Measurements from ENCODE around the gene KDF1.

Gene KDF1

DNA sequence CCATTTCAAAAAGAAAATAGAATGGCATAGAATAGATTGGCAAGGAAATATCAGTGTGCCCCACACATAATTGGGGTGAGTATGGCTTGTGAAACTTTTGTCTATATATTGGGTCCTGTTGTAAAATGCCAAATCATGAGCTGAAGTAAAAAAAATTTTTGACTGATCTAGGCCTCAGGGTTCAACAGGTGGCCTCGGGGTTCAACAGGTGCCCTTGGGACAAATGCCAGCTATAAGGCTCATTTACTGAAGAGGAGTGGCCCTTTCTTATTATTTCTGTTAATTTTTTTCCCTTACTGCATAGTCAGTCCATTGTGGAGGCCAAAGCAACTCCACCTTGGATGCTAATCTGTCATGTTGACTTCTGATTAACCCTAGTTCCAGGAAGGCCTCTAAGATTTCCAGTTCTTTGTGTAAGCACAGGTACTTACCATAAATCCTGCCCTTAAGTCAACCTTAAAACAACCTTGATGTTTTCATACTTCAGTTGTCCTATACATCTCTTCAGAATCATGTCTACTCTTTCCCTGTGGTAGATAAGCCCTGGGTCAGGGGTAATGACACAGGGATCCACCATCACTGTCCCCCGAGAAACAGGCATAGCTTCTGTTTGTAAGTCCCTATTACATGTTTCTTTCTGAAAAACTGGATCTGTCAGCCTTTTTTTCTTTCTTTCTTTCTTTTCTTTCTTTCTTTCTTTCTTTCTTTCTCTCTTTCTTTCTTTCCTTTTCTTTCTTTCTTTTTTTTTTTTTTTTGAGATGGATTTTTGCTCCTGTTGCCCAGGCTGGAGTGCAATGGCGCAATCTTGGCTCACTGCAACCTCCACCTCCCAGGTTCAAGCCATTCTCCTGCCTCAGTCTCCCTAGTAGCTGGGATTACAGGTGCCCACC, 16.6 kb upstream of the KDF1 start:
- no peak for DNase-seq

DNA sequence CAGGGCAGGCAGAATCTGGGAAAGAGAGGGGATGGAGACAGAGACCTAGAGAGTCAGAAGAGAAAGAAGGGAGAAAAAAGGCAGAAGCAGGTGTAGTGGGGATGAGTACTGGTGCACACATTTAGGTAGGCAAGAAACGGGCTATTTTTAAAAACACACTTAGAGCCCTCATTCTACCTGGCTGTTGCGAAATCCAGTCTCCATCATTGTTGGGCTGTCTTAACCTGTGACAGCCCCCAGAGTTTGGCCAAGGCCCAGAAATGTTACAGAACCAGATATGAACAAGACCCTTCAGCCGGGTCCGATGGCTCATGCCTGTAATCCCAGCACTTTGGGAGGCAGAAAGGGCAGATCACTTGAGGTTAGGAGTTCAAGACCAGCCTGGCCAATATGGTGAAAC, 12.6 kb upstream of the KDF1 start:
- Histone ChIP-seq H3K9me3 (ENCODE audit: control insufficient read depth, low read length) (no peaks in the 10 kb centered on the region), H3K27me3 (replicated peaks; ENCODE audit: control insufficient read depth, insufficient read depth, low read length, poor library complexity, severe bottlenecking) (no peaks in the 10 kb centered on the region), H3K4me1 (ENCODE audit: control insufficient read depth, insufficient read depth, low read length, poor library complexity, severe bottlenecking) (no peaks in the 10 kb centered on the region), H3K4me3 (ENCODE audit: insufficient read depth, low read depth, low read length, poor library complexity, severe bottlenecking) (no peak overlapping the region), H3K36me3 (ENCODE audit: control insufficient read depth, insufficient read depth, low read length) (no peaks in the 10 kb centered on the region), H3K27ac (ENCODE audit: insufficient read depth, low read length, poor library complexity, severe bottlenecking) (no peak overlapping the region)
- no peak for DNase-seq

More for the DNA sequence above, 16.6 kb upstream of the KDF1 start:
- Histone ChIP-seq H3K4me1 (ENCODE audit: control insufficient read depth, insufficient read depth, low read length, poor library complexity, severe bottlenecking) (no peaks in the 10 kb centered on the region), H3K9me3 (ENCODE audit: control insufficient read depth, low read length) (no peaks in the 10 kb centered on the region), H3K36me3 (ENCODE audit: control insufficient read depth, insufficient read depth, low read length) (no peaks in the 10 kb centered on the region), H3K27me3 (replicated peaks; ENCODE audit: control insufficient read depth, insufficient read depth, low read length, poor library complexity, severe bottlenecking) (no peaks in the 10 kb centered on the region), H3K4me3 (ENCODE audit: insufficient read depth, low read depth, low read length, poor library complexity, severe bottlenecking) (no peak overlapping the region), H3K27ac (ENCODE audit: insufficient read depth, low read length, poor library complexity, severe bottlenecking) (no peak overlapping the region)

DNA sequence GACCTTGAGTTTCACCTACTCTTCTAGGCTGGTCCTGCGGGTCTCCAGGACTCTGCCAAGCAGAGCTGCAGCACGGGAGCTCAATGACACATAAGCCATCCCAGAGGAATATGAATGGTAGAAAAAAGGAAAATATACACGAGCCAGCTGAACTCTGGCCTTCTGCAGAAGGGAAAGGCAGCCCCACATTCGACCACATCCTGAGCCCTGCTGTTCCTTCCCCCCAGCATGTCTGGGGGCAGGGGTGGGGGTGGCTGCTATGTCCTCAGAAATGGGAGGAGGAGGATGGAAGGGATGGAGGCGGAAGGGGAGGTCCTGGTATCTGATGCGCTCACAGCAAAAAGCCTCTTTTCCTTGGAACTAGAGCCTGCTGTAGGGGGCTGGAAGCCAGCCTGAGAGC, 12.1 kb upstream of the KDF1 start:
- no peaks in the 10 kb centered on the region for H3K9me3 ChIP-seq (ENCODE audit: control insufficient read depth, low read length)
- H3K4me1 ChIP-seq (ENCODE audit: control insufficient read depth, insufficient read depth, low read length, poor library complexity, severe bottlenecking) = no peaks in the 10 kb centered on the region
- no peak overlapping the region for H3K4me3 ChIP-seq (ENCODE audit: insufficient read depth, low read depth, low read length, poor library complexity, severe bottlenecking)
- H3K27ac ChIP-seq (ENCODE audit: insufficient read depth, low read length, poor library complexity, severe bottlenecking) = no peak overlapping the region
- H3K27me3 ChIP-seq (replicated peaks; ENCODE audit: control insufficient read depth, insufficient read depth, low read length, poor library complexity, severe bottlenecking) = no peaks in the 10 kb centered on the region
- no peak for DNase-seq
- H3K36me3 ChIP-seq (ENCODE audit: control insufficient read depth, insufficient read depth, low read length) = no peaks in the 10 kb centered on the region

DNA sequence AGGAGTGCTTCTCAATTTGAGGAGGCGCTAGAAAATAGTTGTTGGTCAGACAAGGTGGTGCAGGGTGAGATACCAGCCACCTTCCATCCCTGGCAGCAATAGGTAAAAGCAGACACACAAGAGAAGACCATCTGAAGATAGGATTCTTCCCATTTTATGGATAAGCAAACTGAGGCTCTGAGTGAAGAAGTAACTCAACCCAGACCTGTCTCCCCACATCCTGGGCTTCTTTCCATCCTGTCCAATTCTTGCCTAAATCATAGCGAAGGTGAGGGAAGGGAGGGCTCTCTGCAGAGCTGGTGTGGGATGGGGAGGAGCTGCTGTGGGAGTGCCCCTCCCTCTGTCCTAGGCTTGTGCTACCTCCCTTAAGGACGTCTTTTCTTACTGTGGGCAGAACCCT, 11.3 kb upstream of the KDF1 start:
- Histone ChIP-seq H3K27me3 (replicated peaks; ENCODE audit: control insufficient read depth, insufficient read depth, low read length, poor library complexity, severe bottlenecking) (no peaks in the 10 kb centered on the region), H3K9me3 (ENCODE audit: control insufficient read depth, low read length) (no peaks in the 10 kb centered on the region), H3K36me3 (ENCODE audit: control insufficient read depth, insufficient read depth, low read length) (no peaks in the 10 kb centered on the region), H3K4me3 (ENCODE audit: insufficient read depth, low read depth, low read length, poor library complexity, severe bottlenecking) (no peak overlapping the region), H3K4me1 (ENCODE audit: control insufficient read depth, insufficient read depth, low read length, poor library complexity, severe bottlenecking) (no peaks in the 10 kb centered on the region), H3K27ac (ENCODE audit: insufficient read depth, low read length, poor library complexity, severe bottlenecking) (no peak overlapping the region)
- no peak for DNase-seq

DNA sequence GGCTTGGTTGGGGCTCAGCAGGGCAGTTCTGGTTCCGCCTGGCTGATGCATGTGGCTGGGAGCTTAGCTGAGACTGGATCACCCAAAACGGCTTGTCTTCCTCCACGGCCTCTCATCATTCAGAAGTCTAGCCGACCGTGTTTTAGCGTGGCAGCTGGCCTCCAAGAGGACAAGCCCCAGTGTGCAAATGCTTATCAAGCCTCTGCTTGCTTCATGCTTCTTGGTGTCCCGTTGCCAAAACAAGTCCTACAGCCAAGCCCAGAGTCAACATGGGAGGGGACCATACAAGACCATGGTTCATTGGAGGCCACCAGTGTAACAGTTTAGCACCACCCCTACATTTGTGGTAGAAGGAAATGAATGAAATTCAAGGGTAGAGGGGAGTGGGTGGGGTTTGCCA, 10.5 kb upstream of the KDF1 start:
- no peaks in the 10 kb centered on the region for H3K27me3 ChIP-seq (replicated peaks; ENCODE audit: control insufficient read depth, insufficient read depth, low read length, poor library complexity, severe bottlenecking)
- H3K27ac ChIP-seq (ENCODE audit: insufficient read depth, low read length, poor library complexity, severe bottlenecking) = no peak overlapping the region
- DNase-seq = no peak
- no peaks in the 10 kb centered on the region for H3K36me3 ChIP-seq (ENCODE audit: control insufficient read depth, insufficient read depth, low read length)
- no peaks in the 10 kb centered on the region for H3K9me3 ChIP-seq (ENCODE audit: control insufficient read depth, low read length)
- no peaks in the 10 kb centered on the region for H3K4me1 ChIP-seq (ENCODE audit: control insufficient read depth, insufficient read depth, low read length, poor library complexity, severe bottlenecking)
- H3K4me3 ChIP-seq (ENCODE audit: insufficient read depth, low read depth, low read length, poor library complexity, severe bottlenecking) = no peak overlapping the region

DNA sequence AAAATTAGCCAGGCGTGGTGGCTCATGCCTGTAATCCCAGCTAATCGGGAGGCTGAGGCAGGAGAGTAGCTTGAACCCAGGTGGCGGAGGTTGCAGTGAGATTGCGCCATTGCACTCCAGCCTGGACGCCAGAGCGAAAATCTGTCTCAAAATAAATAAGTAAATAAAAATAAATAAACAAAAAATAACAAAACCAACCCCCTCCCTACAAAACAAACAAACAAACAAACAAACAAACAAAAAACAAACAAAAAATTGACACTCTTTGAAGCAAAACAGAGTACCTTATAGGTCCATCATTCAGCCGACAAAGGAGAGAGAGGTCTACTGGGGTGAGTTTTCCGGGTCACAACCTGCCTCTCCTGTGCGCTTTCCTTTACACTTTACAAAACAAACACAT, 5.4 kb upstream of the KDF1 start:
- H3K4me3 ChIP-seq (ENCODE audit: insufficient read depth, low read depth, low read length, poor library complexity, severe bottlenecking) = no peak overlapping the region
- no peaks in the 10 kb centered on the region for H3K27me3 ChIP-seq (replicated peaks; ENCODE audit: control insufficient read depth, insufficient read depth, low read length, poor library complexity, severe bottlenecking)
- H3K27ac ChIP-seq (ENCODE audit: insufficient read depth, low read length, poor library complexity, severe bottlenecking) = no peak overlapping the region
- H3K4me1 ChIP-seq (ENCODE audit: control insufficient read depth, insufficient read depth, low read length, poor library complexity, severe bottlenecking) = no peaks in the 10 kb centered on the region
- H3K9me3 ChIP-seq (ENCODE audit: control insufficient read depth, low read length) = no peaks in the 10 kb centered on the region
- no peak for DNase-seq
- no peaks in the 10 kb centered on the region for H3K36me3 ChIP-seq (ENCODE audit: control insufficient read depth, insufficient read depth, low read length)

DNA sequence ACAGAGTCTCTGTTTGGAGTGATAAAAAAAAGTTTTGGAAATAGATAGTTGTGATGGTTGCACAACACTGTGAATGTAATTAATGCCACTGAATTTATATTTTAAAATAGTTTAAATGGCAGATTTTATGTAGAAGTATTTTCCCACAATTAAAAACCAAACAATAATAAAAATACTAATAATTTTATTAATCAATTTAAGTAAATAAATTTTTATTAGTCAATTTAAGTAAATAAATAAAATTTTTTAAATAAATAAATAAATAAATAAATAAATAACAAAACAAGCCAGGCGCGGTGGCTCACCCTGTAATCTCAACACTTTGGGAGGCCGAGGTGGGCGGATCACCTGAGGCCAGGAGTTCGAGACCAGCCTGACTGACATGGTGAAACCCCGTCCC, 4.9 kb upstream of the KDF1 start:
- no peak for DNase-seq
- no peak overlapping the region for H3K4me3 ChIP-seq (ENCODE audit: insufficient read depth, low read depth, low read length, poor library complexity, severe bottlenecking)
- H3K27me3 ChIP-seq (replicated peaks; ENCODE audit: control insufficient read depth, insufficient read depth, low read length, poor library complexity, severe bottlenecking) = no peaks in the 10 kb centered on the region

DNA sequence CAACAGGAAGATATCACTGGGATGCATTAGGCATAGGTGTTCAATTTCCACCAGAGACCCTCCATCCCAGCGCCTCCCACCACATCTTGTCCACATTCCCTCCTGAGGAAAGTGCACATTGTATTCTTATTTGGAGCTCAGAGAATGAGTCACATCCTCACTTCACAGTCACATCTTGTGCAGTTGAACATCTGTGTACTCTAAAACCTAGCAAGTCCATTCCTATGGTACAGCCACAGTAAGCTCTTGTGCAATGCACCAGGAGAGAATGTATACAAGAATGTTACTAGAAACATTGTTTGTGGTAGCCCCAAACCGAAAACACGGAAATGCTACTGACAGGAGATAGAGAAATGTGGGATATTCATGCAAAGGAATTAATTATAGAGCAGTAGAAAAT, 1.6 kb upstream of the KDF1 start:
- peaks cover 14% of the 10 kb centered on the region for H3K4me1 ChIP-seq (ENCODE audit: control insufficient read depth, insufficient read depth, low read length, poor library complexity, severe bottlenecking)
- H3K36me3 ChIP-seq (ENCODE audit: control insufficient read depth, insufficient read depth, low read length) = no peaks in the 10 kb centered on the region
- H3K27me3 ChIP-seq (replicated peaks; ENCODE audit: control insufficient read depth, insufficient read depth, low read length, poor library complexity, severe bottlenecking) = no peaks in the 10 kb centered on the region
- no peak overlapping the region for H3K4me3 ChIP-seq (ENCODE audit: insufficient read depth, low read depth, low read length, poor library complexity, severe bottlenecking)
- no peak for DNase-seq
- no peak overlapping the region for H3K27ac ChIP-seq (ENCODE audit: insufficient read depth, low read length, poor library complexity, severe bottlenecking)
- no peaks in the 10 kb centered on the region for H3K9me3 ChIP-seq (ENCODE audit: control insufficient read depth, low read length)

More for the DNA sequence above, 4.9 kb upstream of the KDF1 start:
- Histone ChIP-seq H3K36me3 (ENCODE audit: control insufficient read depth, insufficient read depth, low read length) (no peaks in the 10 kb centered on the region), H3K9me3 (ENCODE audit: control insufficient read depth, low read length) (no peaks in the 10 kb centered on the region), H3K4me1 (ENCODE audit: control insufficient read depth, insufficient read depth, low read length, poor library complexity, severe bottlenecking) (peaks cover 3% of the 10 kb centered on the region), H3K27ac (ENCODE audit: insufficient read depth, low read length, poor library complexity, severe bottlenecking) (no peak overlapping the region)

DNA sequence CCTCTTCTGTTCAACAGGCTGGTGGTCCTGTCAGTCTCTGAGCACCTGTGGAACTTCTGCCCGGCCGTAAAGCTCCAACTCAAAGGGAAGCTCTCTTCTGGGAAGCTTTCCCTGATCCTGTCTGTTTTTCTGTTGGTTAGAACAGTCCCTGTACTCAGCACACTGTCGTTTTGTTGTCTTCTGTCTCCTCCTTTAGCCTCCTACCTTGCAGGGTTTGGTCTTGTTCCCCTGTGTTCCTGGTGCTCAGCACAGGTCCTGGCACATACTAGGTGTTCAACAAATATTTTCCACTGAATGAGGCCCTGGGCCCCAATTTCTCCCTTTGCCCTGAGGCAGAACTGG, 328 bp upstream of the KDF1 start:
- Histone ChIP-seq H3K4me3 (ENCODE audit: insufficient read depth, low read depth, low read length, poor library complexity, severe bottlenecking) (peak overlapping the region; percentile 73), H3K27me3 (replicated peaks; ENCODE audit: control insufficient read depth, insufficient read depth, low read length, poor library complexity, severe bottlenecking) (no peaks in the 10 kb centered on the region), H3K9me3 (ENCODE audit: control insufficient read depth, low read length) (no peaks in the 10 kb centered on the region), H3K36me3 (ENCODE audit: control insufficient read depth, insufficient read depth, low read length) (no peaks in the 10 kb centered on the region), H3K27ac (ENCODE audit: insufficient read depth, low read length, poor library complexity, severe bottlenecking) (no peak overlapping the region), H3K4me1 (ENCODE audit: control insufficient read depth, insufficient read depth, low read length, poor library complexity, severe bottlenecking) (peaks cover 14% of the 10 kb centered on the region)
- DNase-seq = no peak

DNA sequence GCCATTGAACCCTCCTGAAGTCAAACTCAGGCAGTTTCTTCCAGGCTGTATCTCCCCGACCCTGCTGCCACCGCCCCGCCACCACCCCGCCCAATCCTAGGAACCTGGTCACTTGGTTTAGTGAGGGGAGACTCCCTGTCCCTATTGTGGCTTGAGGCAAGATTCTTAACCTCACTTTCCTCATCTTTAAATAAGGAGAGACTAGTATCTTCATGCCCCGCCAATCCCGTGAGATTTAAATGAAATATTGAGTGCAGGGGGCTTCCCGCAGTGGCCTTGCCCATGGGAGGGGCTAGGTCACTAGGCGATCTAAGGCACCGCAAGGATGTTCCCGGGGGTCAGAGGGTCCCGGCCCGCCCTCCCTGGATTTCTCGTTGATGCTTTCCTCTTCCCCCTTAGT, 998 bp downstream of the KDF1 start:
- peaks cover 14% of the 10 kb centered on the region for H3K4me1 ChIP-seq (ENCODE audit: control insufficient read depth, insufficient read depth, low read length, poor library complexity, severe bottlenecking)
- no peak for DNase-seq
- H3K27ac ChIP-seq (ENCODE audit: insufficient read depth, low read length, poor library complexity, severe bottlenecking) = no peak overlapping the region
- no peaks in the 10 kb centered on the region for H3K9me3 ChIP-seq (ENCODE audit: control insufficient read depth, low read length)
- no peaks in the 10 kb centered on the region for H3K27me3 ChIP-seq (replicated peaks; ENCODE audit: control insufficient read depth, insufficient read depth, low read length, poor library complexity, severe bottlenecking)
- peak overlapping the region; percentile 73 for H3K4me3 ChIP-seq (ENCODE audit: insufficient read depth, low read depth, low read length, poor library complexity, severe bottlenecking)
- no peaks in the 10 kb centered on the region for H3K36me3 ChIP-seq (ENCODE audit: control insufficient read depth, insufficient read depth, low read length)

All from effector memory CD4-positive, alpha-beta T cell (primary cell).